HepG2 (cell line): ENCODE measurements around the gene KRTAP5-4. TPM values are rescaled to one million over a fixed set of nuclear protein-coding genes. Genes with fewer than 3 reads are reported as not detected.

Experiments
- BRD4 ChIP-seq: sonication (generic); formaldehyde crosslinking; IDR thresholded peaks from 2 replicates; pipeline ENCODE4 v1.4.0; 2020; ENCODE audit warnings: missing genetic modification reagents
- MAZ ChIP-seq, 2 experiments: sonication (generic) in 1 of 2; formaldehyde crosslinking in 1 of 2; IDR thresholded peaks; 2 replicates each; pipeline versions ENCODE4 v1.5.0 to v1.6.1; 2012 to 2020; ENCODE audit warnings: low read depth in 2 of 2, mild to moderate bottlenecking in 2 of 2, borderline replicate concordance in 1 of 2, improper control_type of control experiment in 1 of 2, low read length in 1 of 2, missing genetic modification reagents in 1 of 2, moderate library complexity in 1 of 2
- MXD1 ChIP-seq: sonication (generic); formaldehyde crosslinking; IDR thresholded peaks from 2 replicates; pipeline ENCODE4 v1.4.0; 2020; ENCODE audit warnings: mild to moderate bottlenecking, missing genetic modification reagents
- ZNF501 ChIP-seq: sonication (generic); formaldehyde crosslinking; IDR thresholded peaks from 2 replicates; pipeline ENCODE4 v1.5.1; 2020; ENCODE audit warnings: mild to moderate bottlenecking, moderate library complexity, missing genetic modification reagents
- polyA plus RNA-seq, 8 experiments: library from polyadenylated mRNA; depleted of rRNA in 3 of 8; stranded (reverse) in 7 of 8; unstranded in 1 of 8; fragments of >200 nt; fragmentation: Illumina TruSeq in 4 of 8; extraction: Trizol in 4 of 8; gene quantifications; 2 replicates each; pipeline versions ENCODE4 v1.2.1 to v1.2.3, GENCODE V29; 2011 to 2016; ENCODE audit warnings: low read depth in 4 of 8, missing spikeins in 1 of 8, mixed read lengths in 1 of 8; ENCODE audit not compliant: insufficient read depth in 1 of 8
- total RNA-seq, 5 experiments: library from RNA; depleted of rRNA; stranded (reverse); fragments of >200 nt; fragmentation: Illumina TruSeq; extraction: Trizol; gene quantifications; 2 replicates each; pipeline ENCODE4 v1.2.3, GENCODE V29; 2016; ENCODE audit warnings: low read depth in 1 of 5
- TF ChIP-seq, protein P1 (sequence below): sonication (generic); formaldehyde crosslinking; IDR thresholded peaks from 2 replicates; pipeline ENCODE4 v1.4.0; 2020; ENCODE audit warnings: mild to moderate bottlenecking, missing genetic modification reagents, borderline replicate concordance
- TF ChIP-seq, protein P2 (sequence below): sonication (generic); formaldehyde crosslinking; IDR thresholded peaks from 2 replicates; pipeline ENCODE4 v1.8.1; 2022; ENCODE audit warnings: low read depth, mild to moderate bottlenecking, missing genetic modification reagents
- TF ChIP-seq, protein P3 (sequence below): sonication (generic); formaldehyde crosslinking; IDR thresholded peaks from 2 replicates; pipeline ENCODE4 v1.4.0; 2020; ENCODE audit warnings: missing genetic modification reagents, borderline replicate concordance

KRTAP5-4 gene
- total and polyA plus RNA-seq, 2 of the 13 experiments (the other 11 are each of a cell fraction or from before 2014, with no cell fraction given): not detected

DNA sequence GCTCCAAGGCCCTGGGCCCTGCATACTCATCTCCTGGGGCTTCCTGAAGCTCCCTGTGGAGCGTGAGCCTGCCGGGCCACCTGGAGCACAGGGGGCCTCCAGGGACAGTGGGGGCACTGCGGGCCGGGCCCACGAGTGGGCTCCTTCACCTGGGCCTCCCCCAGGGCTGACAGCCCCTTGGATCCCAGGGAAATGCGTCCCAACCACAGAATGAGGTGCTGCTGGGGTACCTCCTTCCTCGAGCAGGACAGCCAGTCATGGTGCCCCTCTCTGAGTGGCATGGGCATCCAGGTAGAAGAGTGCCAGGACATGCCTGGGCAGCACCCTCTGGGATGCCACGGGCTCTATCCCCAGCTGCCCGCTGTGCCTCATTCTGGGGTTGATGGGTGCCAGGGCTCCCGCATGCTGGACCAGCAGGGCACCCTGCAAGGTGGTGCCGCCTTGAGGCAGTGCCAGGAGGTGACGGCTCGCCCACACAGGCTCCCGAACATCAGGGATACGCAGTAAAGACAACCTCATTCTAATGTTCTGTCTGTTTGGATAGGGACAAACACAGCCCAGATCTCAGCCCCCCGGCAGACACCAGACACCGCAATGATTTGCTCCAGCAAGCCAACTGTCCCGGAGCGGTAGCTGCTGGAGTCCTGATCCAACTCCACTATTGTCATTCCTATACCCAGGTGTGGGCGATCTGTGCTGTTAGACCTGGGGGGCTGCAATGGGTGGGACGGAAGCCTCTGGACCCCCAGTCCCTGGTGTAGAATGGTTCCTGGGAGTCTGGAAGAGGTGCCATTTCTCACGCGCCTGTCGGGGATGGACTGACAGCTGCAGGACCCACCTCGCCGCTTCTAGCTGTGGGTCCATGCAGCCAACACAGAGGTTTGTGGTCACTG, 33.5 kb upstream of the KRTAP5-4 start (continued):
- TF ChIP-seq BRD4 (CRISPR knock-in tag) (peak; percentile 65), ZNF501 (CRISPR knock-in tag) (peak; percentile 55; the same call in 1 of the 2 replicates), MXD1 (0 out of 2 replicates have a peak, but pooled peaks have one; percentile 25), MAZ (IDR thresholded peaks at IDR 0.05; ENCODE audit: borderline replicate concordance, low read depth, low read length) (no peak), MAZ (CRISPR knock-in tag; IDR thresholded peaks at IDR 0.05; ENCODE audit: low read depth) (0 out of 2 replicates have a peak, but pooled peaks have one; percentile 19)
- TF ChIP-seq, protein P1, sequence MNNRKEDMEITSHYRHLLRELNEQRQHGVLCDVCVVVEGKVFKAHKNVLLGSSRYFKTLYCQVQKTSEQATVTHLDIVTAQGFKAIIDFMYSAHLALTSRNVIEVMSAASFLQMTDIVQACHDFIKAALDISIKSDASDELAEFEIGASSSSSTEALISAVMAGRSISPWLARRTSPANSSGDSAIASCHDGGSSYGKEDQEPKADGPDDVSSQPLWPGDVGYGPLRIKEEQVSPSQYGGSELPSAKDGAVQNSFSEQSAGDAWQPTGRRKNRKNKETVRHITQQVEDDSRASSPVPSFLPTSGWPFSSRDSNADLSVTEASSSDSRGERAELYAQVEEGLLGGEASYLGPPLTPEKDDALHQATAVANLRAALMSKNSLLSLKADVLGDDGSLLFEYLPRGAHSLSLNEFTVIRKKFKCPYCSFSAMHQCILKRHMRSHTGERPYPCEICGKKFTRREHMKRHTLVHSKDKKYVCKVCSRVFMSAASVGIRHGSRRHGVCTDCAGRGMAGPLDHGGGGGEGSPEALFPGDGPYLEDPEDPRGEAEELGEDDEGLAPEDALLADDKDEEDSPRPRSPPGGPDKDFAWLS: no peak
- TF ChIP-seq, protein P2, sequence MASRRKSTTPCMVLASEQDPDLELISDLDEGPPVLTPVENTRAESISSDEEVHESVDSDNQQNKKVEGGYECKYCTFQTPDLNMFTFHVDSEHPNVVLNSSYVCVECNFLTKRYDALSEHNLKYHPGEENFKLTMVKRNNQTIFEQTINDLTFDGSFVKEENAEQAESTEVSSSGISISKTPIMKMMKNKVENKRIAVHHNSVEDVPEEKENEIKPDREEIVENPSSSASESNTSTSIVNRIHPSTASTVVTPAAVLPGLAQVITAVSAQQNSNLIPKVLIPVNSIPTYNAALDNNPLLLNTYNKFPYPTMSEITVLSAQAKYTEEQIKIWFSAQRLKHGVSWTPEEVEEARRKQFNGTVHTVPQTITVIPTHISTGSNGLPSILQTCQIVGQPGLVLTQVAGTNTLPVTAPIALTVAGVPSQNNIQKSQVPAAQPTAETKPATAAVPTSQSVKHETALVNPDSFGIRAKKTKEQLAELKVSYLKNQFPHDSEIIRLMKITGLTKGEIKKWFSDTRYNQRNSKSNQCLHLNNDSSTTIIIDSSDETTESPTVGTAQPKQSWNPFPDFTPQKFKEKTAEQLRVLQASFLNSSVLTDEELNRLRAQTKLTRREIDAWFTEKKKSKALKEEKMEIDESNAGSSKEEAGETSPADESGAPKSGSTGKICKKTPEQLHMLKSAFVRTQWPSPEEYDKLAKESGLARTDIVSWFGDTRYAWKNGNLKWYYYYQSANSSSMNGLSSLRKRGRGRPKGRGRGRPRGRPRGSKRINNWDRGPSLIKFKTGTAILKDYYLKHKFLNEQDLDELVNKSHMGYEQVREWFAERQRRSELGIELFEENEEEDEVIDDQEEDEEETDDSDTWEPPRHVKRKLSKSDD (CRISPR knock-in tag): no peak
- TF ChIP-seq, protein P3, sequence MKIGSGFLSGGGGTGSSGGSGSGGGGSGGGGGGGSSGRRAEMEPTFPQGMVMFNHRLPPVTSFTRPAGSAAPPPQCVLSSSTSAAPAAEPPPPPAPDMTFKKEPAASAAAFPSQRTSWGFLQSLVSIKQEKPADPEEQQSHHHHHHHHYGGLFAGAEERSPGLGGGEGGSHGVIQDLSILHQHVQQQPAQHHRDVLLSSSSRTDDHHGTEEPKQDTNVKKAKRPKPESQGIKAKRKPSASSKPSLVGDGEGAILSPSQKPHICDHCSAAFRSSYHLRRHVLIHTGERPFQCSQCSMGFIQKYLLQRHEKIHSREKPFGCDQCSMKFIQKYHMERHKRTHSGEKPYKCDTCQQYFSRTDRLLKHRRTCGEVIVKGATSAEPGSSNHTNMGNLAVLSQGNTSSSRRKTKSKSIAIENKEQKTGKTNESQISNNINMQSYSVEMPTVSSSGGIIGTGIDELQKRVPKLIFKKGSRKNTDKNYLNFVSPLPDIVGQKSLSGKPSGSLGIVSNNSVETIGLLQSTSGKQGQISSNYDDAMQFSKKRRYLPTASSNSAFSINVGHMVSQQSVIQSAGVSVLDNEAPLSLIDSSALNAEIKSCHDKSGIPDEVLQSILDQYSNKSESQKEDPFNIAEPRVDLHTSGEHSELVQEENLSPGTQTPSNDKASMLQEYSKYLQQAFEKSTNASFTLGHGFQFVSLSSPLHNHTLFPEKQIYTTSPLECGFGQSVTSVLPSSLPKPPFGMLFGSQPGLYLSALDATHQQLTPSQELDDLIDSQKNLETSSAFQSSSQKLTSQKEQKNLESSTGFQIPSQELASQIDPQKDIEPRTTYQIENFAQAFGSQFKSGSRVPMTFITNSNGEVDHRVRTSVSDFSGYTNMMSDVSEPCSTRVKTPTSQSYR (CRISPR knock-in tag): no peak
